Activated CD4-positive, alpha-beta T cell treated with anti-CD3 and anti-CD28 coated beads, Interleukin-2, Interleukin-6, amounts not matched to agents 100 ng/mL and 50 ng/mL, durations not matched to agents 16 hours and 8 hours (primary cell): Measurements from ENCODE around the gene ZNF365.

Experiments used
- DNase-seq: peaks from one replicate; pipeline ENCODE4 v3.0.0-alpha.2; 2020

ZNF365 gene

DNA sequence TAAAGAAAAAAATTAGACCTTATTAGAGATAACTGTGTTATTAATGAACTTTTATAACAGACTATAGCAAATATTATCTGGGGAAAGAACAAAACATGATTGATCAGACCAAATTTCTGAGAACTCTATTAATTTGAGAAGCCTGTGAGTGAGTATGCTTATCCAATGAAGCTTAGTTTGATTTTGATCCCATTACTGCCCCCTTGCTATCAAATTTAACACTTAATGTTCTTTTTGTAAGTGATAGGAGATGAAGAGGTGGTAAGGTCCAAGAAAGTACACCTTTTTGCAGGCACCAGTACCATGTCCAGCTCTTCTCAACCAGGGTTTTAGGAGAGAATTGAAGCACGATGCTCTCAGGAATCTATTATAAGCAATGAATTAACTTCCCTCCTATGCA lies 49.9 kb downstream of the ZNF365 start:
- DNase-seq, result no peak

GRCh38 chr10:62426086-62426485 lies 51.9 kb downstream of the ZNF365 start:
- DNase-seq, result peak; percentile 49

GRCh38 chr10:62426600-62426999 lies 52.4 kb downstream of the ZNF365 start:
- DNase-seq, result no peak

DNA sequence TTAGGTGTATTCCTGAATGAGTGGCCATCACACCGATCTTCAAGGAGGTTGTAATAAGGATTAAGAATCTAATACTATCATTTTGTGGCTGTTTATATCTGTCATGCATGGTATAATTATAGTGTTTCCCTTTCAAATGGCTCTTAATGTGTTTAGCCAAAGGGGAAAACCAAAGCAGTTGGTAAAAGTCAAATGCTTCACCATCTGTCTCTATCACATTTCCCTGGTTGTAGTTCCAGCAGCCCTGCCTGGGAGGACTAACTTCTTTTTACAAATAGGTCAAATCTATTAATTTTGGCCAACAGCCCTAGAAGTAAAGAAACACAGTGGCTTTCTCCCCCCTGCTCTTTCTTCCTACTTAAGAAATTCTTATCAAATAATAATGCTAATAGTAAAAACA lies 56.7 kb downstream of the ZNF365 start:
- no peak for DNase-seq

DNA sequence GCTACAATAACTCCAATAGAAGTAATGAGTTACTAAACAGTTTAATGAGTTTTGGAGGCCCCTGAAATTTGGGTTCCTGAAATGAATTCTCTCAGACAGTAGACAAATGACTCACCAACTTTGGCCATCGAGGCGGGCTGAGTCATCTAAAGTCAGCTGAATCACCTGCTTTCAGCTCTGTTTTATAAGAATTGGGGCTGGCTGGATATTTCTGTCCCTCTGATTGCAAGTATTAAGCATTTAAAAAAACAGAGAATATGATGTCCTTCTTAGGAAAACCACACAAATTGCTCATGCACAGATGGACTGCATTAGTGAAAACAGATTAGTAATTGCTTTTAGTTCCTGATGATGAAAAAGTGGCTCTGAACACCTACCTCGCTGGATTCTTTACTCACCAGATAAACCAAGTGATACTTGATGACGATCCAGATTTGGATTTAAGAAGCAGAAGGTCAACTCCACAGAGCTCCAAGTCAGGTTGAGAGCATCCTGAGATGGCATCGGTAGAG lies 59.1 kb downstream of the ZNF365 start:
- peak; percentile 86 for DNase-seq

GRCh38 chr10:62433901-62434300 lies 59.7 kb downstream of the ZNF365 start:
- no peak for DNase-seq

- DNase-seq, result peak; percentile 71
Observed at GRCh38 chr10:62437696-62438095, 63.5 kb downstream of the ZNF365 start.

GRCh38 chr10:62442006-62442405 lies 67.8 kb downstream of the ZNF365 start:
- DNase-seq, result no peak

GRCh38 chr10:62442894-62443669 lies 68.9 kb downstream of the ZNF365 start:
- no peak for DNase-seq

- DNase-seq, result no peak
Observed at GRCh38 chr10:62443866-62444265, 69.7 kb downstream of the ZNF365 start.

GRCh38 chr10:62446627-62447026 lies 72.5 kb downstream of the ZNF365 start:
- DNase-seq, result no peak

- DNase-seq, result no peak
Observed at GRCh38 chr10:62450912-62451610, 76.9 kb downstream of the ZNF365 start.

DNA sequence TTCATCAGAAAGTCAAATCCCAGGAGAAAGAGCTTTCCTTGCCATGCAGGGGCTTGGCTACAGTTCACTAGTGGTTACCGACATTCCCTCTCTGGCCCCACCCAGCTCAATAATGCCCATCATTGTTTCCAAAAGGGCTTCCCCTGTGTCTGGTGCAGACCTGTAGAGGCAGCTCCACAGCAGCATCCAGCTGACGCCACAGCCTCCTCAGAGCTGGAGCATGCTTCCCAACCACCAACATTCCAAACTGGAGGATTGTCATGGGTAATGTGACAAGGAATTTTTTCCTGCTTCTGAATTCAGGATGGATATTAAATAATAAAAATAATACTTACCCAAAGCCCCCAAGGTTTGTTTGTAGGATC lies 77.4 kb downstream of the ZNF365 start:
- no peak for DNase-seq
